Measurements from ENCODE around the gene FIGNL2.

DNA sequence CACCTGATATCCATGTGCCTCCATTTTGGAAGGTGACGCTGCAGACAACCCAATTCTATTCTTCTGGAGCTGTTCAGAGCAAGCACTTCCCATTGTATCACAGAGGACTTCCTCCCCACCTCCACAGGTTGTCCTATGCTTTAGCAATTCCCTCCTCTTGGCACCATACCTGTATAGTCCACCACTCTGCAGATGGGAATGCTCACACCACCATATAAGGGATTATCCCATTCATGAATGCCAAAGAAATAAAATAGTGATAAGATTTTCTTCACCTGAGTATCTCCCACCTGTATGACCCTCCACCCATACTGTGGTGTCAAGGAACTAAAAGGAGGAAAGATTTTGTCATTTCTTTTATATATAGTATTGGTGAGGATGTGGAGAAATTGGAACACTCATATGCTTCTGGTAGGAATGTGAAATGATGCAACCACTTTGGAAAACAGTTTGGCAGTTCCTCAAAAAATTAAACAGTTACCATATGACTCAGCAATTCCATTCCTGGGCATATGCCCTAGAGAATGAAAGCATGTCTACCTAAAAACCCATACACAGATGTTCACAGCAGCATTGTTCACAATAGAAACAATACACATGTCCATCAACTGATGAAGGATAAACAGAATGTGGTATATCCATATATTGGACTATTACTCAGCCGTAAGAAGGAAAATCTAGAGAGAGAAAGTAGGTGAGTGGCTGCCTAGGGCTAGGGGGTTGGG, 75.2 kb downstream of the FIGNL2 start:
- TF ChIP-seq, protein P1, sequence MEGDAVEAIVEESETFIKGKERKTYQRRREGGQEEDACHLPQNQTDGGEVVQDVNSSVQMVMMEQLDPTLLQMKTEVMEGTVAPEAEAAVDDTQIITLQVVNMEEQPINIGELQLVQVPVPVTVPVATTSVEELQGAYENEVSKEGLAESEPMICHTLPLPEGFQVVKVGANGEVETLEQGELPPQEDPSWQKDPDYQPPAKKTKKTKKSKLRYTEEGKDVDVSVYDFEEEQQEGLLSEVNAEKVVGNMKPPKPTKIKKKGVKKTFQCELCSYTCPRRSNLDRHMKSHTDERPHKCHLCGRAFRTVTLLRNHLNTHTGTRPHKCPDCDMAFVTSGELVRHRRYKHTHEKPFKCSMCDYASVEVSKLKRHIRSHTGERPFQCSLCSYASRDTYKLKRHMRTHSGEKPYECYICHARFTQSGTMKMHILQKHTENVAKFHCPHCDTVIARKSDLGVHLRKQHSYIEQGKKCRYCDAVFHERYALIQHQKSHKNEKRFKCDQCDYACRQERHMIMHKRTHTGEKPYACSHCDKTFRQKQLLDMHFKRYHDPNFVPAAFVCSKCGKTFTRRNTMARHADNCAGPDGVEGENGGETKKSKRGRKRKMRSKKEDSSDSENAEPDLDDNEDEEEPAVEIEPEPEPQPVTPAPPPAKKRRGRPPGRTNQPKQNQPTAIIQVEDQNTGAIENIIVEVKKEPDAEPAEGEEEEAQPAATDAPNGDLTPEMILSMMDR (IDR thresholded peaks at IDR 0.05): no peak
- TF ChIP-seq POLR2A (IDR thresholded peaks at IDR 0.05): no peak

All from lower leg skin (tissue), 3 donors.